Medulla oblongata (tissue), 1 donor: ENCODE measurements around the gene CXCR5.
A peak's percentile ranks its signal among the peaks of the same experiment; 100 is the strongest.

Source experiments
- DNase-seq: peaks from one replicate; pipeline ENCODE4 v3.0.0-alpha.2; 2015; ENCODE audit errors: extremely low spot score

CXCR5 gene

GRCh38 chr11:118912742-118913410 is 29.2 kb downstream of the CXCR5 start:
- DNase-seq = no peak

DNA sequence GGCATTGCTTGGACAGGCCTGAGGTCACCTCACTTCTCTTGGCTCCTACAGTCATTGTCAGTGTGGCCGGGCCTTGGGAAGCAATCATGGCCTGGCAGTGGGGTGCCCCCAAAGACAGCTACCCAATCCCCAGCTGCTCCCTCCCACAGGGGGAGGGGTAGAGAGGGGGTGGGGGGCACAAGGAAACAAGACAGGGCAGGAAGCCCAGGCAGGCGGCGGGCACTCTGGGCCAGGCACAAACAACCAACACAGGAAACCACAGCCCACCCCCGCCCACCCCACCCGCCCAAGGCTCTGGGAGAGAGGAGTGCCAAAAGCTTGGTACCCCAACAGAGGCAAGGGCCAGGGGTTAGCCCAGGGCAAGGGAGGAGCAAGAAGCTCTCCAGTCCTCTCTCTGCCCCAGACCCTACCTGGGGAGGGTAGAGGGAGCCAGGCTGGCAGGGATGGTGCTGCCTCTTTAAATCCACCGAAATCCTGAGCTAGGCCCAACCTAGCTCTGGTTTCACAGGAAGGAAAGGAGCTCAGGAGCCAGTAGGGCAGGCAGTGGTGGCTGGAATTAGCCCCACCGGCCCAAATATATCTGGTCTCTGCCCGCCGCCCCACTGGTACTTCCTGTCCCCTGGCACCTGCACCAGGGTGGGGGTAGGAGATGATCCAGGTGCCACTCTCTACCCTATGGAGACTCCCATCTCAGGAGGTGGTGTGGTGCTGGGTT is 29.9 kb downstream of the CXCR5 start:
- DNase-seq = peak; percentile 62

DNA sequence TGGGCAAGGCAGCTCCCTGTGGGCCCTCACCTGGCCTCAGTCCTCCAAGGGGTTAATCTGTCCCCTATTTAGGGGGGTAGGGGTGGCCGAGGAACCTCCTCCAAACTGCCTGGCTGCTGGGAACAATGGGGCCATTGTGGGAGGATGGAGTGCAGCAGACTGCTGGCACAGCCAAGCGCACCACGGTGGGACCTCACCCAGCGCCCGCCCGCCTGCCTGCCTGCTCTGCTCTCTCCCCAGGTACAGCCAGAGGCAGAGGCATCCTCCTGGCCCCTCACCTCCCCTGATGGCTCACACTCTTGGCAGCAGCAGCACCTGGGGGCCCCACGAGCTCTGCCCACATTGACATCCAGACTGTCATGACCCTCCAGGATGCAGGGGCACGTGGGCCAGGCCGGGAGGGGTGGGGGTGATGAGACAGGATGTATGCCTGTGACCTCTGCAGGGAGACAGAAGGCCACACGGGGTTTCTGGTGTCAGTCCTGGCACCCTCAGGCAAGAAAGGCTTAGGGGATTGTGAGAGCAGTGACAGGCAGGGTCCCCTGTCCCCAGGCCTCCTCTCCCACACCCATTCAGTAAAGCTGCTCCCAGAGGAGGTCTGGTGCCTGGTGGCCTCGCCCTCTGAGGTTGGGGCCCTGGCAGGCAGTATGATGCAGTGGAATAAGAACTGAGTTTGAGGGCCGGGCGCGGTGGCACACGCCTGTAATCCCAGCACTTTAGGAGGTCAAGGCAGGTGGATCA is 30.7 kb downstream of the CXCR5 start:
- DNase-seq = peak; percentile 77

DNA sequence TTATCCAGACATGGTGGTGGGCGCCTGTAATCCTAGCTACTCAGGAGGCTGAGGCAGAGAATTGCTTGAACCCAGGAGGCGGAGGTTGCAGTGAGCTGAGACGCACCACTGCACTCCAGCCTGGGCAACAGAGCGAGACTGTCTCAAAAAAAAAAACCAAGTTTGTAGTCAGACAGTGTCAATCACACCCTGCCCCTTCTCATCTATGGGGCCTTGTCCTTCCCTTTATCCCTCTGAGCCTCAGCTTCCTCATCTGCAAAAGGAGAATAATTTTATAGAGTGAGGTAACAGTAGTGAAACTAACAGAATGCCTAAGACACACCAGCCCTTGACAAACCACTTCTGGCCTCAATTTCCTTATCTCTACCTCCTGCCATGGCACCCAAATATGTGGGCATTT is 31.3 kb downstream of the CXCR5 start:
- DNase-seq = no peak

DNA sequence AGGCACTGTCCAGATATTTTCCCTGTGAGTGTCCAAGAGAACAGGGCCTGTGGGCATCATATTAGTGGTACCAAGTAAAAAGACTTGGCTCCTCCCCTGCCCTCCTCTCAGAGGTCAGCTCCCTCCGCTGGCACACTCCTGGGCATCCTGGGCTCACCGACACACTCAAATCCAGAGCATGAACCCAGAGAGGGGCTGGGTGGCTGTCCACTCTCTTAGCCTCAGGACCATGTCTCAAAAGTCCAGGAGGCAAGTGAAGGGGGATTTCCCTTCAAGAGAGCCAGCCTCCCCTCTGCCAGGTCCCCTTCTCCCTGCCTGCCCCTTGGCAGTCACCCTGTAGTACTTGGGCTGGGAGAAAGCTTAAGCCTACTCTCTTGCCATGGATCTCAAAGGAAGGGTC is 31.7 kb downstream of the CXCR5 start:
- DNase-seq = no peak

- DNase-seq = no peak
These were observed 32.5 kb downstream of the CXCR5 start for GRCh38 chr11:118915941-118916841.

GRCh38 chr11:118916842-118917388 is 33.2 kb downstream of the CXCR5 start:
- no peak for DNase-seq

DNA sequence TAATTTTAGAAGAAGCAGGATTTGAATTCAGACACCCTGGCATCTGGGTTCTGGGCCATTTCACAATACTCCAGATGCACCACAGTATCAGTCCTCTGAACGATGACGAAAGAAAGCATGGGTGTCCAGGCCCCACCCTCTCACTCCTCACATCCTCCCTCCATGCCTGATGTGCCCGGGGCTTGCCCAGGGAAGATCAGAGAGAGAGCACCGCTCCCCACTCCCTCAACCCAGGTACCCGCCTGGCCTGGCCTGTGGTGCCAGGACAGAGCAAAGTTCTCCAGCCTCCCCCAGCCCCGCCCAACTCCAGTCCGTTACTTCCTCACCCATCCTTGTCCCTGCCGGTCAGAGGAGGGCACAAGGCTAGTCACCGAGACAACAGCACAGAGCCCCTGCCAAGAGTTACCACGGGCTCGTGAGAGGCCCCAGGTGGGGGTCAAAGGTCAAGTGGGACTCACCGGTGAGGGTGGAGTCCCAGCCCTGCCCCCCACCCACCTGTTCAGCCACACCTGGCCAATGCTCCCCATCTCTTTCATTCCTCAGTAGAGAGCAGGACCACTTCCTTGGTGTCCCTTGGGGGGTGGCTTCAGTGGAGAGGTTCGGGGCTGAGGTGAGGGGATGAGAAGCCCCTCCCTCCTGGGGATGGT is 33.9 kb downstream of the CXCR5 start:
- no peak for DNase-seq

DNA sequence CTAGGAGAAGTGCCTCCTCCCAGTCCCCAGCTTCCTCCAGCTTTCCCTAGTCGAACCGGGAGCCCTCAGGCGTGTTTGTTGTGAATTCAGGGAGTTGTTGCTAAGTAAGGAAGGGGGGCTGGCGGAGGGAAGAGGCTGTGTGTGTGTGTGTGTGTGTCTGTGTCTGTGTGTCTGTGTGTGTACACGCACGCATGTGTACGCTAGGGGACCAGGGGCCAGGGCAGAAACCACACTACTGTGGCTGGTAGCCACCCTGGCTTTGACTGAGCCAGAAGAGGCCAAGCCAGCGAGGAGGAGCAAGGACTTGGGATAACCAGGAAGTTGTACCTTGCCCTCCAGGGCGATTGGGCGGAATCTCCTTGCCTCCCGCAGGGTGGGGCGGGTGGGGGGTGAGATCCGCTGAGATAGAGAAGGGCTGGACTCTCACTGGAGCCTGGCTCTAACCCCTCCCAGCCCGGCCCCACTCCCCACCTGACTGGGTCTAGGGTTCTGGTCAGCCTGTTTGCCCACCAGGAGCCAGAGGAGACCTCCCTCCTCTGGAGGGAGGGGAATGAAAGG is 34.5 kb downstream of the CXCR5 start:
- DNase-seq = no peak

GRCh38 chr11:118918686-118919280 is 35.1 kb downstream of the CXCR5 start:
- no peak for DNase-seq

GRCh38 chr11:118921121-118921928 is 37.6 kb downstream of the CXCR5 start:
- DNase-seq = no peak

GRCh38 chr11:118921929-118922744 is 38.4 kb downstream of the CXCR5 start:
- DNase-seq = peak; percentile 57

DNA sequence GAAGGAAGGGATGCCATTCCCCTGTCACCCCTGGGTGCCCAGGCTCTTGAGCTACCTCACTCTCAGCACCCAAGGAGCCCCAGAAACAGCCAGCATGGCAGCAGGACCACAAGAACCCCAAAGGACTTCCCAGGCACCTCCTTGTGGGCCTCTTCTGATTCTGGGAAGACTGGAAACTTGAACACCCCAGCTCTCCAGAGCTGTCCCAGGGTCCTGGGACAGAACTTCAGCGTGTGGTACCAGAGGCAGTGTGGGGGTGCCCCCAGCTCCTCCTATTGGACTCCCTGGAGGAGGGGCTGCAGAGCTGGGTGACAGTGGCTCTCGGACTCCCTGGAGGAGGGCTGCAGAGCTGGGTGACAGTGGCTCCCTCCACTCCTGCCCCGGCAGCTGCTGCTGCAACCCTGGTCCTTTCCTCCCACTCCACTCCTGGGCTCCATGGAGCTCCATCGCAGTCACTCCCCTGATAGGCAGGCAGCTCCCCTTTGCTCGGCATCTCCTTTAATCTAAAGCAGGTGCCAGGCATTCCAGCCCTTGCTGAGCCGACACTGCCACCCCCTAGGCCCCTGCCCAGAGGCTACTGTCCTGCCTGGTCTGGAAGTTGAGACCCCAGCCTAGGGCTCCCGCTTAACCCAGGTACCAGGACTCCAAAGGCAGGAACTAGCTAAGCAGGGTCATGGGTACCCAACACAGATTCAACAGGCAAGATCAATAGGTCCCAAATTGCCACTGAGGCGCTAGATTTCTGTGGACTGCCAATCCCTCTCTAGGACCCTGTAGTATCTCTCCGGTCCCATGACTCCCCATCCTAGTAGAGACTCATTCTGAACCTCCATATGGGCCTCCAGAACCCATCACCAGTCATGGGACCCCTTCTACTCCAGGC is 39.3 kb downstream of the CXCR5 start:
- DNase-seq = no peak

DNA sequence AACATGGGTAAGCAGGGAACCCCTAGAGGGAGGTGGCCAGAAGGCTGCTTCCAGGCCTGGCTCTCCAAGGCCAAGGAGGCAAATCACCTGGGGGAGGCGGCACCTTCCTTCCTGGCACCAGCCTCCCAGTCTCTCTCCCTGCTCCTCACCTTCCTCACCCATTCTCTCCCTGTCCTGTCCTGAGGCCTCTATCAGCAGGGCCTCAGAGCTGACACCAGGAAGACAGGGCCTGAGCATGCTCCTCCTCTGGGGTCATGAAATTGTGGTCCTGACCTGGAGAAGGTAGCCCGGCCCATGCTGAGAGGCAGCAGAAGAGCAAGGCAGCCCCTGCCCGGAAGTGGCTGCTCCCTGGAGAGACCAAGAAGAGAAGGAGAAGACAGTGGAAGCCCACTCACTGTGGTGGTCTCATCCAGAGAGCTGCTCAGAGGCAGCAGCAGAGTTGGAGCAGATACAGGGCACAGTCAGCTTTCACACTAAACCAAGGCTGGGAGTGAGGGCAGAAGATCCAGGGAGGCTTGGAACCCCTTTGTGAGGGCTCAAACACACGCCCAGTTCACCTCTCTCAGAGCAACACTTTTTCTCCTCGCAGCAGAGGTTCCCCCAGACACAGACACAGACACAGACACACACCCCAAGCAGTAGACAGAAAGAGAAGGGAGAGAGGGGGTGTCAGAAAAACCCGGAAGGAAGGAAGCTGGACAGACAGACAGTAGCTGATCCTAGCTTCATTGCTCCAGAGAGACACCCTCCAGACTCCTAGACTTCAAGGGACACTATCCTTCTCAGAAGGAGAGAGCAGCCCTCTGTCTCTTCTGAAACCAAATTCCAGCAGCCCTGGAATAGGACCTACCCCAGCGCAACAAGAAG is 40.3 kb downstream of the CXCR5 start:
- DNase-seq = no peak

DNA sequence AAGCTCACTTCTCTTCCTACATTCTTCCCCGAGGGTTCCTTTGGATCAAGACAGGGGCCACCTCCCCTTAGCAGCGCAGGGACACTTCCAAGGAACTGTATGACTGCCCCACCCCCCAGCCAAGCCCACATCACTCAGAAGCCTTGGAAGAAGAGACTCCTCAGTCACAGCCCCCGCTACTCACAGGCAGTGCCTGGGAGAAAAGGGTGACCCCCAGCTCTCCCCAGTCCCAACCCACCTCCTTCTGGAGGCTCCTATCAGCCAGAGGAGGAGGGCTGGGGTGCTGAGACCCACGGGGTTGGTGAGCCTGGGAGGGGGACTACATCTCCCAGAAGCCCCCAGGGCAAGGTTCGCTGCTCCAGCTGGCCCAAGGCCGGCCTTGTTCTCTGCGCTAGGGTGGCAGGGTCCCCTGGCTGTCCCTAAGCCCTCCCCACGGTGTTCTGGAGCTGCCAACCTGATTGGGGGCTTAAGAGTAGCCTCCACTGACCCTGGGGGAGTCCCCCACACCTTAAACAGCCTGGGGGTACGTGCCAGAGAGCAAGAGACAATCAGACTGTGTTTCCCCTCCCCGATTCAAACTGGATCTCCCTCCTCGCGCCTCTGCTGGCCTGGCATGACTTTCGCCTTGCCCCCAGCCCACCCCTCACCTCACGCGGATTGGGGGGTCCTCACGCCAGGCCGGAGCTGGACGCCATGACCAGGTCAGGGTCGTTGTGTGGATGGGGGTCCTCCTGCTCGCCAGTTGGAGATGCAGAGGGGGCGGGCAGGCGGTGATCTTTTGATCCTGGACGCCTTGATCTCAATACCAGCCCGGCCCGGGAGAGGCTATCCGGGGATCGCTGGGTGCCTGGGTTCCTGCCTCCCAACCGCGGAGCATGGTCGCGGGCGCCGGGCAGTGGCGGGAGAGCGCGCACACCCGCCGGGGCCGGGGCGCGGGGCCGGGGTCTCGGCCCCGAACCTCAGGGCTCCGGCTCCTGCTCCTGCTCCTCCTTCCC is 41.2 kb downstream of the CXCR5 start:
- peak; percentile 65 for DNase-seq
